HUDEP-2 (cell line): ENCODE results near the gene LUC7L2.
"Not testable (repeated sequence)": the region's sequence is repeated elsewhere in the genome, so short reads cannot be mapped to it uniquely, and the experiment has no call there.

Experiments used
- DNase-seq, 76 experiments: peaks; one replicate each; lab custom pipeline; 2025; ENCODE audit not compliant: unreplicated experiment in 76 of 76; lab: John Stamatoyannopoulos, UW

The LUC7L2 gene

GRCh38 chr7:139354729-139355128 is 5.0 kb upstream of the LUC7L2 start:
- no peak for DNase-seq

GRCh38 chr7:139355320-139355719 is 4.4 kb upstream of the LUC7L2 start:
- no peak for DNase-seq

- not testable (repeated sequence) for DNase-seq
Measured at GRCh38 chr7:139357729-139358506, 1.8 kb upstream of the LUC7L2 start.

GRCh38 chr7:139358541-139359365 is 941 bp upstream of the LUC7L2 start:
- DNase-seq, result peak in 17 of 76 experiments; percentile 4 to 68 (median 46)

- peak; percentile 31 to 97 (median 92) for DNase-seq
Measured at GRCh38 chr7:139360210-139360947, 685 bp downstream of the LUC7L2 start.

GRCh38 chr7:139360948-139361307 is 1.2 kb downstream of the LUC7L2 start:
- DNase-seq, result no peak

GRCh38 chr7:139361523-139361922 is 1.8 kb downstream of the LUC7L2 start:
- no peak for DNase-seq

GRCh38 chr7:139362302-139362701 is 2.6 kb downstream of the LUC7L2 start:
- DNase-seq, result no peak

GRCh38 chr7:139362981-139363380 is 3.3 kb downstream of the LUC7L2 start:
- no peak for DNase-seq

- DNase-seq, result no peak
Measured at GRCh38 chr7:139365336-139365735, 5.6 kb downstream of the LUC7L2 start.

GRCh38 chr7:139366400-139366799 is 6.7 kb downstream of the LUC7L2 start:
- DNase-seq, result no peak

GRCh38 chr7:139367438-139368155 is 7.9 kb downstream of the LUC7L2 start:
- DNase-seq, result no peak

- DNase-seq, result no peak
Measured at GRCh38 chr7:139370301-139370942, 10.7 kb downstream of the LUC7L2 start.

GRCh38 chr7:139370943-139371313 is 11.2 kb downstream of the LUC7L2 start:
- no peak for DNase-seq

- no peak for DNase-seq
Measured at GRCh38 chr7:139374246-139374645, 14.6 kb downstream of the LUC7L2 start.

- DNase-seq, result no peak
Measured at GRCh38 chr7:139382439-139382838, 22.7 kb downstream of the LUC7L2 start.

GRCh38 chr7:139384611-139385010 is 24.9 kb downstream of the LUC7L2 start:
- DNase-seq, result no peak

GRCh38 chr7:139387594-139387993 is 27.9 kb downstream of the LUC7L2 start:
- no peak for DNase-seq

- no peak for DNase-seq
Measured at GRCh38 chr7:139389091-139389490, 29.4 kb downstream of the LUC7L2 start.

- no peak for DNase-seq
Measured at GRCh38 chr7:139389774-139390173, 30.1 kb downstream of the LUC7L2 start.
